Mesenchymal stem cell (in vitro differentiated cells and primary cell): ENCODE results near the gene HERC2.

Source experiments
- DNase-seq: peaks from one replicate; pipeline ENCODE4 v3.0.0-alpha.2; 2013
- H2AFZ ChIP-seq: one replicate; pipeline ENCODE4 v1.6.1; 2013; ENCODE audit warnings: low read depth, mild to moderate bottlenecking, control low read depth, inconsistent platforms, low read length, moderate library complexity
- H2AK5ac ChIP-seq: 2 replicates; pipeline ENCODE4 v1.6.1; 2013; ENCODE audit warnings: low read length, moderate library complexity, mild to moderate bottlenecking, inconsistent platforms; ENCODE audit not compliant: severe bottlenecking
- H2BK120ac ChIP-seq: one replicate; pipeline ENCODE4 v1.6.1; 2013; ENCODE audit warnings: low read depth, mild to moderate bottlenecking, inconsistent platforms, low read length, moderate library complexity
- H2BK12ac ChIP-seq, 2 experiments: one replicate each; pipeline ENCODE4 v1.6.1; 2013; ENCODE audit warnings: inconsistent platforms in 2 of 2, low read length in 2 of 2, mild to moderate bottlenecking in 2 of 2, moderate library complexity in 2 of 2, control low read depth in 1 of 2
- H2BK15ac ChIP-seq: one replicate; pipeline ENCODE4 v1.6.1; 2013; ENCODE audit warnings: mild to moderate bottlenecking, low read depth, inconsistent platforms; ENCODE audit not compliant: poor library complexity, severe bottlenecking
- H2BK5ac ChIP-seq: 2 replicates; pipeline ENCODE4 v1.6.1; 2013; ENCODE audit warnings: low read depth, mild to moderate bottlenecking, low read length, control low read depth, inconsistent platforms; ENCODE audit not compliant: poor library complexity, severe bottlenecking
- H3K14ac ChIP-seq, 2 experiments: one replicate each; pipeline ENCODE4 v1.6.1; 2013; ENCODE audit warnings: inconsistent platforms in 2 of 2, low read length in 2 of 2, control low read depth in 1 of 2, mild to moderate bottlenecking in 1 of 2, moderate library complexity in 1 of 2
- H3K18ac ChIP-seq, 2 experiments: one replicate each; pipeline ENCODE4 v1.6.1; 2013; ENCODE audit warnings: inconsistent platforms in 2 of 2, low read length in 2 of 2, control low read depth in 1 of 2, low read depth in 1 of 2, mild to moderate bottlenecking in 1 of 2
- H3K23ac ChIP-seq, 2 experiments: one replicate each; pipeline ENCODE4 v1.6.1; 2013; ENCODE audit warnings: inconsistent platforms in 2 of 2, low read length in 2 of 2, mild to moderate bottlenecking in 2 of 2, moderate library complexity in 2 of 2, control low read depth in 1 of 2
- H3K27ac ChIP-seq: 2 replicates; pipeline ENCODE4 v1.5.1; 2013; ENCODE audit warnings: mild to moderate bottlenecking, moderate library complexity, low read length, control low read depth, inconsistent platforms; ENCODE audit not compliant: poor library complexity, severe bottlenecking
- H3K27me3 ChIP-seq, 2 experiments: 2 replicates each; pipeline versions ENCODE4 v1.6.1 to v1.7.0; 2013; ENCODE audit warnings: low read length in 2 of 2, mild to moderate bottlenecking in 2 of 2, moderate library complexity in 2 of 2, control low read depth in 1 of 2, inconsistent platforms in 1 of 2; ENCODE audit not compliant: control insufficient read depth in 1 of 2, insufficient read depth in 1 of 2
- H3K36me3 ChIP-seq, 2 experiments: 2 replicates each; pipeline versions ENCODE4 v1.6.1 to v1.7.0; 2013; ENCODE audit warnings: low read length in 2 of 2, control low read depth in 1 of 2, inconsistent platforms in 1 of 2, low read depth in 1 of 2, mild to moderate bottlenecking in 1 of 2; ENCODE audit not compliant: insufficient read depth in 2 of 2, control insufficient read depth in 1 of 2
- H3K4ac ChIP-seq, 2 experiments: one replicate each; pipeline ENCODE4 v1.6.1; 2013; ENCODE audit warnings: inconsistent platforms in 2 of 2, low read length in 2 of 2, mild to moderate bottlenecking in 2 of 2, moderate library complexity in 2 of 2, control low read depth in 1 of 2, low read depth in 1 of 2
- H3K4me1 ChIP-seq: 2 replicates; pipeline ENCODE4 v1.6.1; 2013; ENCODE audit warnings: low read depth, low read length, control low read depth; ENCODE audit not compliant: control insufficient read depth, insufficient read depth
- H3K4me2 ChIP-seq: 2 replicates; pipeline ENCODE4 v1.6.1; 2013; ENCODE audit warnings: low read length, mild to moderate bottlenecking, inconsistent platforms; ENCODE audit not compliant: poor library complexity, severe bottlenecking
- H3K4me3 ChIP-seq, 2 experiments: 2 replicates each; pipeline versions ENCODE4 v1.5.1 to v1.7.0; 2013; ENCODE audit warnings: low read length in 2 of 2, mild to moderate bottlenecking in 2 of 2, control low read depth in 1 of 2, low read depth in 1 of 2; ENCODE audit not compliant: insufficient read depth in 1 of 2
- H3K79me1 ChIP-seq: replicated peaks from 2 replicates; pipeline ENCODE4 v1.6.1; 2013; ENCODE audit warnings: mild to moderate bottlenecking, control low read depth, low read length, inconsistent platforms; ENCODE audit not compliant: poor library complexity, severe bottlenecking
- H3K9ac ChIP-seq: 2 replicates; pipeline ENCODE4 v1.7.0; 2013; ENCODE audit warnings: mild to moderate bottlenecking, low read length, moderate library complexity
- H3K9me3 ChIP-seq: 2 replicates; pipeline ENCODE4 v1.7.0; 2013; ENCODE audit warnings: mild to moderate bottlenecking, low read length; ENCODE audit not compliant: control insufficient read depth
- H4K8ac ChIP-seq: one replicate; pipeline ENCODE4 v1.6.1; 2013; ENCODE audit warnings: inconsistent platforms, mild to moderate bottlenecking, low read length, moderate library complexity
- H4K91ac ChIP-seq: one replicate; pipeline ENCODE4 v1.6.1; 2013; ENCODE audit warnings: mild to moderate bottlenecking, low read length, inconsistent platforms
- WGBS: methylation state at CpG from one replicate; pipeline ENCODE4 v1.1.7; 2013; ENCODE audit warnings: mixed read lengths; 5-methylcytosine and 5-hydroxymethylcytosine counted together

HERC2 gene

DNA sequence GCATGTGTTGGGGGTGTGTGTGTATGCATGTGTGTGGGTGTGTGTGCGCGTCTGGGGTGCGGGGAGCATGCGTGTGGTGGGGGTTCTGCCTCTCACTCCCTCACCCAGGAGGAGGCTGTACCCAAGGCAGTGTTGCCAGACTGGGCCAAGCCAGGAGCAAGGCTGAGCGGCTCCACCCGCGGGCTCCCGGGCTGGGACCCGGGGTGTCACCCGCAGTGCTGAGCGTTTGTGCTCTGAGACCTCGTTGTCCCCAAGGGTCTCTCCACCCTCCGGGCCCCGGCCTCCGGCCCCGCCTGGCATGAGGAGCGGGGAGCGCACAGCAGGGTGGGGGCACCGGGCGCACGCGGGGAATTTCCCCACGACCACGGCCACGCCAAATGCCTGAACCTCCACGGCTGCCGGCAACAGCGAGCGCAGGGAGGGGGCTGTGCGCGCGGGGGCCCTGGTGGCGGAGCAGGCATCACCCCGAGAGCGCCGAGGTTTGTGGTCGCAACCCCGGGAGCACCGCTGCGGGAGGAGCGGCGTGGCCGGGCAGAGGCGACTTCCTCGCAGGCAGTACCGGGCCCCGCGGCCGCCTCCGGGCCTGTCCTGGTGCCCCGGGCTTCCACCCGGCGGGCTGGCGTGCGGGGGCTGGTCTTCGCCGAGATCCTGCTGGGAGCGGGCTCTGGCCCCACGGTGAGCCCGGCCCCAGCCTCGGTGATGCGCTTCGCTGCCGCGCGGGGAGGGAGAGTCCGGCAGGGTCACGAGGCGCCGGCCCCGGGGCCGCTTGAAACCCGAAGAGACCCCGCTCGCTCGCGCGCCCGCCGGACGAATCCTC, 215.5 kb downstream of the HERC2 start:
- H3K9ac ChIP-seq: peak overlapping the region; percentile 57
- H3K27ac ChIP-seq: no peak overlapping the region
- DNase-seq: peak; percentile 8
- H2BK15ac ChIP-seq: no peak overlapping the region
- no peak overlapping the region for H2BK12ac ChIP-seq
- peaks cover 22% of the 10 kb centered on the region for H3K4me1 ChIP-seq
- H4K8ac ChIP-seq: peak overlapping the region; percentile 38
- H3K4me3 ChIP-seq: peak overlapping the region; percentile 49 to 79
- no peaks in the 10 kb centered on the region for H3K79me1 ChIP-seq
- WGBS: 7% methylated on average over 70 of the region's 81 CpGs
- H3K9me3 ChIP-seq: no peaks in the 10 kb centered on the region
- H3K4me2 ChIP-seq: peak overlapping the region; percentile 93
- no peak overlapping the region for H2BK120ac ChIP-seq
- peak overlapping the region in 1 of 2 experiments; percentile 11 for H3K18ac ChIP-seq
- H2AK5ac ChIP-seq: no peak overlapping the region
- peak overlapping the region in 1 of 2 experiments; percentile 61 for H3K14ac ChIP-seq
- peaks cover 8% of the 10 kb centered on the region in 2 experiments for H3K36me3 ChIP-seq
- H2AFZ ChIP-seq: peak overlapping the region; percentile 32
- no peak overlapping the region for H2BK5ac ChIP-seq
- H3K27me3 ChIP-seq: peaks cover 14 to 42% of the 10 kb centered on the region in 2 experiments
- H4K91ac ChIP-seq: no peak overlapping the region
- no peak overlapping the region for H3K4ac ChIP-seq
- peak overlapping the region in 1 of 2 experiments; percentile 49 for H3K23ac ChIP-seq

DNA sequence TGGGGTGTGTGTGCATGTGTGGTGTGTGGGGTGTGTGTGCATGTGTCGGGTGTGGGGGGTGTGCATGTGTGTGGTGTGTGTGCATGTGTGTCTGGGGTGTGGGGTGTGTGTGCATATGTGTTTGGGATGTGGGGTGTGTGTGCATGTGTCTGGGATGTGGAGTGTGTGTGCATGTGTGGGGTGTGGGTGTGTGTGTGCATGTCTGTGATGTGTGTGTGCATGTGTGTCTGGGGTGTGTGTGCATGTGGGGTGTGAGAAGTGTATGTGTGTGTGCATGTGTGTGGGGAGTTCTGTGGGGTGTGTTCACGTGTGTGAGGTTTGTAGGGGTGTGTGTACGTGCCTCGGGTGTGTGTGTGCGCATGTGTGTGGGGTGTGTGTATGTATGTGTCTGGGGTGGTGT, 216.2 kb downstream of the HERC2 start:
- H3K27me3 ChIP-seq: peaks cover 21 to 49% of the 10 kb centered on the region in 2 experiments
- H3K4me3 ChIP-seq: peak overlapping the region in 1 of 2 experiments; percentile 16
- DNase-seq: no peak
- no peak overlapping the region for H2BK120ac ChIP-seq
- H2AK5ac ChIP-seq: no peak overlapping the region
- no peaks in the 10 kb centered on the region for H3K9me3 ChIP-seq
- H2BK12ac ChIP-seq: no peak overlapping the region
- no peak overlapping the region for H2AFZ ChIP-seq
- no peak overlapping the region for H4K8ac ChIP-seq
- H4K91ac ChIP-seq: no peak overlapping the region
- H2BK15ac ChIP-seq: no peak overlapping the region
- H3K4me2 ChIP-seq: no peak overlapping the region
- H3K18ac ChIP-seq: no peak overlapping the region
- no peak overlapping the region for H3K23ac ChIP-seq
- 98% methylated on average over 5 of the region's 5 CpGs for WGBS
- no peak overlapping the region for H3K9ac ChIP-seq
- H3K36me3 ChIP-seq: peaks cover under 1 to 6% of the 10 kb centered on the region in 2 experiments
- no peak overlapping the region for H3K27ac ChIP-seq
- peak overlapping the region in 1 of 2 experiments; percentile 35 for H3K14ac ChIP-seq
- no peak overlapping the region for H3K4ac ChIP-seq
- peaks cover 22% of the 10 kb centered on the region for H3K4me1 ChIP-seq
- H2BK5ac ChIP-seq: no peak overlapping the region
- H3K79me1 ChIP-seq: no peaks in the 10 kb centered on the region

DNA sequence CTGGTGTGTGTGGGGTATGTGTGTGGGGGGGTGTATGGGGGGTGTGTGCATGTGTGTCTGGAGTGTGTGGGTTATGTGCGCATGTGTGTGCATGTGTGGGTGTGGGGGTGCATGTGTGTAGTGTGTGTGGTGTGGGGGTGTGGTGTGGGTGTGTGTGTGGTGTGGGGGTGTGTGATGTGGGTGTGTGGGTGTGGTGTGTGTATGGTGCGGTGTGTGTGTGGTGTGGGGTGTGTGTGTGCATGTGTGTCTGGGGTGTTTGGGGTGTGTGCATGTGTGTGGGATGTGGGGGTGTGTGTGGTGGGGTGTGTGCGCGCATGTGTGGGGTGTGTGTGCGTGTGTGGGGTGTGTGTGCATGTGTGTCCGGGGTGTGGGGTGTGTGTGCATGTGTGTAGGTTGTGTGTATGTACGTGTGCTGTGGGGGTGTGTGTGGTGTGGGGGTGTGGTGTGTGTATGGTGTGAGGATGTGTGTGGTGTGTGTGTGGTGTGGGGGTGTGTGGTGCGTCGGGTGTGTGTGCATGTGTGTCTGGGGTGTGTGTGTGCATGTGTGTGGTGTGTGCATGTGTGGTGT, 216.7 kb downstream of the HERC2 start:
- no peak overlapping the region for H3K4me2 ChIP-seq
- peak overlapping the region in 1 of 2 experiments; percentile 79 for H3K14ac ChIP-seq
- H2BK5ac ChIP-seq: no peak overlapping the region
- H4K91ac ChIP-seq: peak overlapping the region; percentile 10
- DNase-seq: no peak
- no peak overlapping the region for H3K4me3 ChIP-seq
- no peaks in the 10 kb centered on the region for H3K9me3 ChIP-seq
- peaks cover 0 to 3% of the 10 kb centered on the region in 2 experiments for H3K36me3 ChIP-seq
- H3K79me1 ChIP-seq: no peaks in the 10 kb centered on the region
- H2AK5ac ChIP-seq: no peak overlapping the region
- no peak overlapping the region for H2BK12ac ChIP-seq
- H3K18ac ChIP-seq: no peak overlapping the region
- no peak overlapping the region for H3K4ac ChIP-seq
- H3K27me3 ChIP-seq: peaks cover 26 to 54% of the 10 kb centered on the region in 2 experiments
- H3K9ac ChIP-seq: no peak overlapping the region
- H3K27ac ChIP-seq: no peak overlapping the region
- H3K4me1 ChIP-seq: peaks cover 22% of the 10 kb centered on the region
- H2BK15ac ChIP-seq: no peak overlapping the region
- H2AFZ ChIP-seq: no peak overlapping the region
- H2BK120ac ChIP-seq: no peak overlapping the region
- H3K23ac ChIP-seq: peak overlapping the region in 1 of 2 experiments; percentile 54
- no peak overlapping the region for H4K8ac ChIP-seq
- WGBS: 94% methylated on average over 9 of the region's 9 CpGs

DNA sequence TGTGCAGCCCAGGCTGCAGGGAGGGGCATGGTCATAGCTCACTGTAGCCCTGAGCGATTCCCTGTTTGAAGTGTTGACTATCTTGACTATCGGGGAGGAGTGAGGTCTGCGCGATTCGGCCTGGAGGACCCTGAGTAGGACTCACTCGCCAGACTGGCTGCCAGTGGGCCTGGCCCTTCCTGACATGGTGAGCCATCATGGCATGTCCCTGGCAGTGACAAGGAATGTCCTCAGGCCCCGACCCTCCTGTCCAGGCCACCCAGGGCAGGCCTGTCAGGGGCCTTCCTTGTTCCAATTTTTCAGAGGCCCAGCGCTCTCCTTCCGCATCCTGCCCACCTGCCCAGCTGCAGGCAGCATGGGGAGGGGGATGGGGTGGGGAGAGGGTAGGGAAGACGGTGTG, 217.7 kb downstream of the HERC2 start:
- Histone ChIP-seq H3K4me2 (no peak overlapping the region), H3K4me1 (peaks cover 22% of the 10 kb centered on the region), H3K4ac (no peak overlapping the region), H3K27me3 (peaks cover 32 to 63% of the 10 kb centered on the region in 2 experiments), H2BK120ac (no peak overlapping the region), H4K8ac (no peak overlapping the region), H3K14ac (no peak overlapping the region), H3K27ac (no peak overlapping the region), H2BK5ac (no peak overlapping the region), H2BK15ac (no peak overlapping the region), H3K79me1 (no peaks in the 10 kb centered on the region), H2AK5ac (no peak overlapping the region), H2AFZ (no peak overlapping the region), H3K18ac (no peak overlapping the region), H3K23ac (no peak overlapping the region), H3K9ac (no peak overlapping the region), H3K4me3 (no peak overlapping the region), H2BK12ac (no peak overlapping the region), H3K9me3 (no peaks in the 10 kb centered on the region), H4K91ac (no peak overlapping the region), H3K36me3 (no peaks in the 10 kb centered on the region)
- 82% methylated on average over 10 of the region's 10 CpGs for WGBS
- DNase-seq: no peak
